Astrocyte of the cerebellum (primary cell): ENCODE results near the gene FAM200A.
"Not testable (repeated sequence)": the region's sequence is repeated elsewhere in the genome, so short reads cannot be mapped to it uniquely, and the experiment has no call there.

Source experiments
- DNase-seq: peaks from one replicate; pipeline ENCODE4 v3.0.0-alpha.2; 2011; ENCODE audit warnings: low read depth
- H3K4me3 ChIP-seq: 2 replicates; pipeline ENCODE4 v1.5.1; 2011; ENCODE audit warnings: mild to moderate bottlenecking, low read depth, low read length, moderate library complexity
- in situ Hi-C: cut with HindIII; loops from 2 replicates; pipeline ENCODE4 v1.10.0; 2017; ENCODE audit warnings: low sequenced_read_pairs
- TF ChIP-seq, protein P1 (sequence below): IDR thresholded peaks from 2 replicates; pipeline ENCODE4 v1.5.1; 2012; ENCODE audit warnings: low read length, low read depth, moderate library complexity, mild to moderate bottlenecking; ENCODE audit errors: missing control alignments

Gene FAM200A

DNA sequence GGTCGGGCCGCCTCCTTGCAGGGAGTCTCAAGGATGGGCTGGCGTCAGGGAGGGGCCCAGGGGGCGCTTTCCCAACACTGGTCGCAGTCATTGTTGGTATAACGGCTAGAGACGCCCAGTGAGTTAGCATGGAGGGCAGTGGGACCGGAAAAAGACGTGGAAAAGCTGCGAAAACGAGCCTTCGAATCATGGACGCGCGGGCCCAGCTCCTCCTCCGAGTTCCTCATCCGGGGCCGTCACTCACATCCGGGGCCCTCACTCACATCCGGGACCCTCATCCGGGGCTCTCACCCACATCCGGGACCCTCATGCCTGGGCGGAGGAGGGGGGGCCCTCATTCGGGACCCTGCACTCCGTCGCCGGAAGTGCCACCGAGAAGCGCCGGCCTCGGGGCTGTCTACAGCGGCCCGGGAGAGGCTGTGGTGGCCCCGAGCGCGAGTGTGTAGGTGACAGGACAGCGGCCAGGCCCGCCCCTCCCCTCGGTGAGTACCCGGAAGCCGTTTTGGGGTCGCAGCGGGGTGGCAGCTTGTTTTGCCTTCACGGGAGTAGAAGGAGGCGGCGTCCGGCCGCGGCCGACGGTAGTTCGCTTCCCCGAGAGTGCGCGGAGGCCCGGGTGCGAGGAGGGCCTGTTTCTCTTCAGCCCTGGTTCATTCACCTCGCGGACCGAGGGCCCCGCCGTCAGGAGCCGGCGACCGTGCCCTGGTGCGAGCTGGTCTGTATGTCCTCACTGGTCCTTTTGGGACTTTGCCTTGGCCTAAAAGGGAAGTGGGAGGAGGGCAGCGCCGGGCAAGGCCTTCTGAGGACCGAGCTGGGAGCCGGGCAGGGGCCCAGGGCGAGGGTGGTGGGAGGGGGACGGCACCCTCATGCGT, 6.6 kb upstream of the FAM200A start, which contains the start of gene ZNF655:
Gene ZNF655 (plus strand): TSS at position 337 of the 869 bp plus-strand sequence. CDS start 1,918 bp downstream, outside the sequence.
- TF ChIP-seq, protein P1, sequence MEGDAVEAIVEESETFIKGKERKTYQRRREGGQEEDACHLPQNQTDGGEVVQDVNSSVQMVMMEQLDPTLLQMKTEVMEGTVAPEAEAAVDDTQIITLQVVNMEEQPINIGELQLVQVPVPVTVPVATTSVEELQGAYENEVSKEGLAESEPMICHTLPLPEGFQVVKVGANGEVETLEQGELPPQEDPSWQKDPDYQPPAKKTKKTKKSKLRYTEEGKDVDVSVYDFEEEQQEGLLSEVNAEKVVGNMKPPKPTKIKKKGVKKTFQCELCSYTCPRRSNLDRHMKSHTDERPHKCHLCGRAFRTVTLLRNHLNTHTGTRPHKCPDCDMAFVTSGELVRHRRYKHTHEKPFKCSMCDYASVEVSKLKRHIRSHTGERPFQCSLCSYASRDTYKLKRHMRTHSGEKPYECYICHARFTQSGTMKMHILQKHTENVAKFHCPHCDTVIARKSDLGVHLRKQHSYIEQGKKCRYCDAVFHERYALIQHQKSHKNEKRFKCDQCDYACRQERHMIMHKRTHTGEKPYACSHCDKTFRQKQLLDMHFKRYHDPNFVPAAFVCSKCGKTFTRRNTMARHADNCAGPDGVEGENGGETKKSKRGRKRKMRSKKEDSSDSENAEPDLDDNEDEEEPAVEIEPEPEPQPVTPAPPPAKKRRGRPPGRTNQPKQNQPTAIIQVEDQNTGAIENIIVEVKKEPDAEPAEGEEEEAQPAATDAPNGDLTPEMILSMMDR, result no peak
- peak within 1 kb of the TSS; percentile 97 for H3K4me3 ChIP-seq
- peak; percentile 59 for DNase-seq
- in situ Hi-C loops, result loop anchor here (5.0 kb wide), 1 partner anchor 81 kb away; no protein-coding TSS in a partner anchor

DNA sequence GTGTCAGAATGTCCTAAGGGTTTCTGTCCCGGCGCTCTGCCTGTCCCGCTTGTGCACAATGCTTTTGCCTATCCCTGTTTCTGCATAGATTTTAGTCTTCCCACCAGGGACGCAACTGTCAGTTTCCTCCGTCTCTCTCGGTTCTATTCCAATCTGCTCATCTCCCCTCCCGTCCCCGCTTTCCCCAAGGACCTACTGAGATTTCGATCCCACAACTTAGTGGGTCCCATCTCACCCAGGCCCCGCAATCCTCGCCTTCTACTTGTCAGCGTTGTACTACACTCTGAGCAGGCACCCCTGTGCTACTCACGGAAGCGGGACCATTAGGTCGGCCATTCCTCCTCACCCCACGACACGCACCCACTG, 6.0 kb upstream of the FAM200A start:
- DNase-seq, result no peak
- TF ChIP-seq, protein P1, result no peak
- in situ Hi-C loops, result loop anchor here (5.0 kb wide), 1 partner anchor 81 kb away; no protein-coding TSS in a partner anchor
- H3K4me3 ChIP-seq, result peak overlapping the region; percentile 97

DNA sequence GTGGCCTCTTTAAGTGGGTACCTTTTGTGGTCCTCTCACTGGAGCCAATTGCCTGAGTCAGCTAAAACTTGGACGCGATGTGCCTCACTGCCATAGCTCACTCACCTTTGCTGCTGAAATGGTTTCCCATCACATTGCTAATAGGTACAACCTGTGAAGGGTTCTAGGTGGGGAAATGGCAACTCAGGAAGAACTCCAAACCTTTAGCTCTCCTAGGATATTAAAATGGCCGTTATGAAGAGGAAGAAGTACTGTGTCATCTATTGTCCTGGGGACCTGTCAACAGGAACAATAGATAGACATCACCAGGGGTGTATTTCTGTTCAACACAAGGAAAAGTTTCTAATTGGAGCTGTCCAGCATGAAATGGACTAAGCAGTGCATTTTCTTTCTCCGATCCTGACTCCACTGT, 5.3 kb upstream of the FAM200A start:
- in situ Hi-C loops, result loop anchor here (5.0 kb wide), 1 partner anchor 80 kb away; no protein-coding TSS in a partner anchor
- no peak for DNase-seq
- peak overlapping the region; percentile 97 for H3K4me3 ChIP-seq
- TF ChIP-seq, protein P1, result no peak

DNA sequence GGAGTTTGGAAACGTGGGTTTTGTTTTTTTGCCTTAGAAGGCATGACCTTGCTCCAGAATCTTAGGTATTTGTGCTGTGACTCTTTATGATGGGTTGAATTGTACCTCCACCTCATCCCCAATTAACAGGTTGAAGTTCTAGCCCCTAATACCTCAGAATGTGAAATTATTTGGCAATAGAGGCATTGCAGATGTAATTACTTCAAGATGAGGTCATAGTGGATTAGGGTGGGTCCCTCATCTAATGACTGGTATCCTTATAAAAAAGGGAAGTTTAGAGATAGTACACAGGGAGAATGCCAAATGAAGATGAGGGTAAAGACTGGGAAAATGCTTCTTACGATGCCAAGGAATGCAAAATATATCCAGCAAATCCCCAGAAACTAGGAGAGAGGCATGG, 3.0 kb upstream of the FAM200A start:
- DNase-seq, result no peak
- H3K4me3 ChIP-seq, result no peak overlapping the region
- TF ChIP-seq, protein P1, result no peak
- in situ Hi-C loops, result loop anchor here (5.0 kb wide), 1 partner anchor 78 kb away; no protein-coding TSS in a partner anchor

DNA sequence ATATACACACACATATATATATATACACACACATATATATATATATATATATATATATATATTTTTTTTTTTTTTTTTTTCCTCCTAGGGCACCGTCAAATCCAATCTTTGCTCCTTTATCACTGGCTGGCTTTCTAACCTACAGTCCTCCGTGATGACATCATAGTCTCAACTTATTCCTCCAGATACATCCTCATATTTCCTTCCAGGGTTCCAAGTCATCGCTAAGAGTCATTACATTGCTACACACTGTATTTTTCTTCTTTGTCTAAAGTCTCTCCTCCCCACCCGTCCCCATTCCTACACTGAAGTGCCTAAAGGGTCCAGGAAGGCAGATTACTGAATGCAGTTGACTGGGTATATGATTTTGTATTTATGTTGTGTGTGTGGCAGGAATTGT, 1.1 kb upstream of the FAM200A start:
- no peak for DNase-seq
- H3K4me3 ChIP-seq, result no peak overlapping the region

DNA sequence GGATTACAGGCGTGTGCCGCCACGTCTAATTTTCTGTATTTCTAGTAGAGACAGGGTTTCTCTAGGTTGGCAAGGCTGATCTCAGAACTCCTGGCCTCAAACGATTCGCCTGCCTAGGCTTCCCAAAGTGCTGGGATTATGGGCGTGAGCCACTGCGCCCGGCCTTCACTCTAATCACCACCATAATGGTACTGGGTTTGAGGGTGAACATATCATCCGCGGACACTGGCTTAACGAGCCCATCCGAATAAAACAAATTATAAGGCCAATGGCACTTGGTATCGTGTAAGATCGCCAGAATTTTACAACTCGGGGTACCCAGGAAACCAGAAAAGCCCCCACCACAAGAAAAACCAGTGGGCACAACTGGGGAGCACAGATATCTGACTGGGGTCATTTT, 580 bp downstream of the FAM200A start:
- no peak for DNase-seq
- TF ChIP-seq, protein P1, result no peak
- peak overlapping the region; percentile 87 for H3K4me3 ChIP-seq
- in situ Hi-C loops, result no loop called here

More for the DNA sequence above, 1.1 kb upstream of the FAM200A start:
- in situ Hi-C loops, result no loop called here
- TF ChIP-seq, protein P1, result no peak

DNA sequence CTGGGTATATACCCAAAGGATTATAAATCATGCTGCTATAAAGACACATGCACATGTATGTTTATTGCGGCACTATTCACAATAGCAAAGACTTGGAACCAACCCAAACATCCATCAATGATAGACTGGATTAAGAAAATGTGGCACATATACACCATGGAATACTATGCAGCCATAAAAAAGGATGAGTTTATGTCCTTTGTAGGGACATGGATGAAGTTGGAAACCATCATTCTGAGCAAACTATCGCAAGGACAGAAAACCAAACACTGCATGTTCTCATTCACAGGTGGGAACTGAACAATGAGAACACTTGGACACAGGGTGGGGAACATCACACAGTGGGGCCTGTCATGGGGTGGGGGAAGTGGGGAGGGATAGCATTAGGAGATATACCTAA, 2.4 kb downstream of the FAM200A start:
- in situ Hi-C loops, H3K4me3 ChIP-seq: not testable (repeated sequence)

DNA sequence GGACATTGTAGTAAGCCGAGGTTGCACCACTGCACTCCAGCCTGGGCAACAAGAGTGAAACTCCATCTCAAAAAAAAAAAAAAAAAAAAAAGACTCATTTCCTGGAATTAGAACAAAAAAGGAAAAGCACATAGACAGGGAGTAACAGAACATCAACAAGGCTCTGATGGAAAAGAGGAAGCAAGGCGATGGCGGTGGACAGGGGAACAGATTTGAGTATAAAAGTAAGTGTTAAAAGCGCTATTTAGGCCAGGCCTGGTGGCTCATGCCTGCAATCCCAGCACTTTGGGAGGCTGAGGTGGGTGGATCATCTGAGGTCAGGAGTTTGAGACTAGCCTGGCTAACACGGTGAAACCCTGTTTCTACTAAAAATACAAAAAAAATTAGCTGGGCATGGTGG, 6.6 kb downstream of the FAM200A start:
- in situ Hi-C loops, H3K4me3 ChIP-seq, DNase-seq: not testable (repeated sequence)

More for the DNA sequence above, 2.4 kb downstream of the FAM200A start:
- DNase-seq, result not testable (repeated sequence)
